SK-N-MC (cell line): Measurements from ENCODE around the gene HOXA4.
A peak's percentile ranks its signal among the peaks of the same experiment; 100 is the strongest.

Experiments used
- DNase-seq: peaks from one replicate; pipeline ENCODE4 v3.0.0-alpha.2; 2011; ENCODE audit warnings: low read depth, low spot score
- H3K27ac ChIP-seq: fragments of 200-600 bp; sonication (generic); 2 replicates; pipeline ENCODE4 v1.5.1; 2016; ENCODE audit warnings: mixed run types
- H3K36me3 ChIP-seq: fragments of 200-600 bp; sonication (generic); 2 replicates; pipeline ENCODE4 v1.6.1; 2017; ENCODE audit warnings: antibody characterized with exemption, low read length, mixed read lengths; ENCODE audit not compliant: insufficient read depth
- H3K4me3 ChIP-seq: fragments of 200-600 bp; sonication (generic); 2 replicates; pipeline ENCODE4 v1.5.1; 2016
- H3K9ac ChIP-seq: fragments of 200-600 bp; sonication (generic); 2 replicates; pipeline ENCODE4 v1.8.0; 2017; ENCODE audit warnings: mixed run types, mixed read lengths; ENCODE audit not compliant: insufficient read length
- H3K9me3 ChIP-seq: fragments of 200-600 bp; sonication (generic); 2 replicates; pipeline ENCODE4 v1.6.1; 2017; ENCODE audit warnings: low read depth, mild to moderate bottlenecking, antibody characterized with exemption, low read length, moderate library complexity, mixed read lengths
- EZH2 ChIP-seq: fragments of 200-600 bp; sonication (generic); IDR thresholded peaks from one replicate; pipeline ENCODE4 v1.6.1; 2017; ENCODE audit warnings: antibody characterized with exemption
- FOXP2 ChIP-seq: optimal IDR thresholded peaks from 2 replicates; pipeline ENCODE3; 2011; ENCODE audit warnings: mild to moderate bottlenecking, moderate library complexity; ENCODE audit not compliant: insufficient read depth; ENCODE audit errors: extremely low read length, control extremely low read depth
- POLR2AphosphoS5 ChIP-seq: IDR thresholded peaks from 2 replicates; pipeline ENCODE4 v1.6.1; 2012; ENCODE audit warnings: mild to moderate bottlenecking, low read depth, low read length, borderline replicate concordance

The HOXA4 gene

DNA sequence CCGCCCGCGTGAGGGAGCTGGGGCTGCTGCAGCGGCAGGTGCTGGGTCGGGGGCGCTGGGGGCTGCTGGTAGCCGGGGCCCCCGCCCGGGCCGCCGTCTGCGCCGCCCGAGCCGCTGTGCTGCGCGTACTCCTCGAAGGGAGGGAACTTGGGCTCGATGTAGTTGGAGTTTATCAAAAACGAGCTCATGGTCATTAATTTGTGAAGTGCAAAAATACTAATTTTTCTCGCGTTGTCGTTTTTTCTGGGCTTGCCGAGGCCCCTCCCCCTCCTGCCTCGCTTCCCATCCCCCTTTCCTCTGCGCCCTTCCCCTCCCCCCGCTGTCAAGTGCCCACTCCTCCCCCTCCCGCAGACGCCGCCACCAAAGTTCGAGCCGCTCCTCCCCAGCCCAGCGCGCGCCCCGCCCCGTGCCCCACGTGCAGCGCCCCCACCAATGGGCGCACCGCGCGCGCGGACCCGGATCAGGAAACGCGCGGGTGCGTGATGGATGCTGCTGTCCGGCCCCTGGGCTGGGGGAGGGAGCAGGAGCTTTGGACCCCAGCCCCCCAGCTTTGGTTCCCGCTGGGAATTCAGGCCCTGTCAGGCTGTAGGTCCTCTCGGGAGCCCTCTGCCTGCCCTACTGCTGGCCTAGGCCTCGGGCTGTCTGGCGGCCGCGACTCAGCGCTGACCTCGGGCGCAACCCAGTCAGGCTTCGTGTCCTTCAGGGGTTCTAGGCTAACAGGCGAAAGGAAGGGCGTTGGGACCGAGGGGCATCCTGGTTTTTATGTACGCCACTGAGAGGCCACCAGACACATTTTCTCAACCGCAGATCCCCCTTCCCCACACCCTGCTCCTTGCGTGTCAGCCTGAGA is at the start of gene HOXA4:
HOXA4 (minus strand) TSS at position 218 of the 850 bp plus-strand sequence; CDS start at position 194, 24 bp downstream.
- DNase-seq: no peak
- H3K4me3 ChIP-seq: peak within 1 kb of the TSS; percentile 87
- no peaks in the 10 kb centered on the region for H3K36me3 ChIP-seq
- H3K9me3 ChIP-seq: no peaks in the 10 kb centered on the region
- peak within 1 kb of the TSS; percentile 66 for H3K9ac ChIP-seq
- H3K27ac ChIP-seq: no peak within 1 kb of the TSS
- no peak; the same call in 1 of the 2 replicates for TF ChIP-seq POLR2AphosphoS5
- TF ChIP-seq EZH2: no peak
- TF ChIP-seq FOXP2: no peak

DNA sequence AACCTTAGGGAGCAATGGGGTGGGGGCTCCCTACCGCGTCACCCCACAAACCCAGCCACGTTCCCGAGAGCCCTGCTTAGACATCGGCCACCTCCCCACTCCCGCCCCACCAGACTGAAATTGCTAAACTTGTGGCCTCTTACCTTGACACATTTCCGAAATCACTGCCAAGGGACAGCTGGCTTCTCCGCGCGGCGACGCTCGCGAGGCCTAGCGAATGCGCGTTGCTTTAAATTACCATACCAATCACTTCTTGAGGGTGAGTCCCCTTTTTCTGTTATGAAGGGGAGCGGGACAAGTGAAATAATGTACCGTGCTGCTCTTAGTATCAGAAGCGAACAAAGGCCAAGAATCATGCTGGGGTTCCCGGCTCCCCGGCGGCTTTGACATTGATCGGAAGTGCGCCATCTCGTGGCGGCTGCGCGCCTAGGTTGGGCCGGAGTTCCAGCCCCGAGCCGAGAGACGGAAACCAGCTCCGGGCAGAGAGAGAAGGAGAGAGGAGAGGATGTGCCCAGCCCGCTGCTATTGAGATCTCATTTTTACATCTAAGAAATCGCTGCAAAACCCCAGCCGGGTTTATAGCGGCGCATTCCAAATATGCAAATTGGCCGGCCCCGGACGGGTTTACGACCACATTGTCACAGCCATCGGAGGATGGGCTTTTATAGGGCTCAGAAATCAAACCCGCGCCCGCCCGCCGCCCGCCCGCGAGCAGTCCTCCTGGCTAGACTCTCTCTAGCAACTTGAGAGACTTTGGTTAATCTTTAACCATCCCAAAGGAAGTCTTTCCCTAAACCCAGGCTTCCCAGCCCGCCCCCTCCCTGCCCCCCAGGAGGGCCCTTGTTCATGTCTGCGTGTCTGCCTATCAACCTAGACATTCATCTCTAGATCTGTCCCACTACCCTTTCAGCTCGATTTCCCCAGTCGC is 49.2 kb upstream of the HOXA4 start:
- no peak overlapping the region for H3K27ac ChIP-seq
- H3K9ac ChIP-seq: peak overlapping the region; percentile 50
- H3K9me3 ChIP-seq: no peaks in the 10 kb centered on the region
- TF ChIP-seq POLR2AphosphoS5 (no peak), FOXP2 (no peak), EZH2 (no peak)
- DNase-seq: no peak
- no peaks in the 10 kb centered on the region for H3K36me3 ChIP-seq
- H3K4me3 ChIP-seq: peak overlapping the region; percentile 66

DNA sequence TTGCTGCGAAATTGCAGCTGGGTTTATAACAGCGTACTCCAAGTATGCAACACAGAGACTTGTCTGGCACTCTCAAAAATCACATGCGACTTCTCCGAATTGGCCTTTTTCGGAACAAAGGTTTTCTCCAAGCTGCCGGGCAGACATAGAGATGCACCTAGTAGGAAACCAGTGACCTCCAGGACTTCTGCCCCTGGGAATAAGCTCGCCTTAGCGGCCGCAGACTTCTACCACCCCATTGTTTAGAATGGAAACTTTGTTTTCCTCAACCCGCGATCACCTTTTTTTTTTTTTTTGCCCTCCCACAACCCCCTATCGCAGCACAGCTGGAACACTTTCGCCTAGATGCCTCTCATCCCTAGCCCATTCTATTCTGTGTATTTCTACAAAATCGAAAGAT is 48.5 kb upstream of the HOXA4 start:
- DNase-seq: no peak
- H3K9ac ChIP-seq: no peak overlapping the region

DNA sequence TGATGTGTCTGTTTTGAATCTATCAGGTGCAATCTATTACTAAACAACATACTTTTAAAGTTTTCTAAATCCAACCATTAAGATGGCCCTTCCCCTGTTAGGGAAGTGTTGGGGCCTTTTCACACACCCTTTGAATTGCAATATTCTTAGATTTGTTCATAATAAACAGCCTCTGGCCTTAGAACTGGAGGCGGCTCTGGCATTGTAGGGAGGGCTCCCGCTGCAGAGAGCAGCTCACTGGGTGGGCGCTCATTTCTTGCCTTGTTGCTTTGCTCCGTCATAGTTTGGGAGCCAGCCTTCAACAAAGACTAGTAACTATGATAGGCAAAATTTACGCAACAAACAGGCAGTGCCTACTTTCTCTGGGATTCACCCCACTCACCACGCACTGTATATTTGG is 47.8 kb upstream of the HOXA4 start:
- no peak for DNase-seq
- H3K9me3 ChIP-seq: no peaks in the 10 kb centered on the region
- no peak overlapping the region for H3K4me3 ChIP-seq
- no peak overlapping the region for H3K27ac ChIP-seq
- no peak overlapping the region for H3K9ac ChIP-seq
- TF ChIP-seq FOXP2: no peak
- TF ChIP-seq EZH2: no peak
- no peak for TF ChIP-seq POLR2AphosphoS5
- H3K36me3 ChIP-seq: no peaks in the 10 kb centered on the region

More for the DNA sequence above, 48.5 kb upstream of the HOXA4 start:
- no peaks in the 10 kb centered on the region for H3K36me3 ChIP-seq
- peak overlapping the region; percentile 66; the same call in 1 of the 2 replicates for H3K4me3 ChIP-seq
- H3K9me3 ChIP-seq: no peaks in the 10 kb centered on the region
- no peak overlapping the region for H3K27ac ChIP-seq
- TF ChIP-seq FOXP2 (no peak), POLR2AphosphoS5 (no peak), EZH2 (no peak)

DNA sequence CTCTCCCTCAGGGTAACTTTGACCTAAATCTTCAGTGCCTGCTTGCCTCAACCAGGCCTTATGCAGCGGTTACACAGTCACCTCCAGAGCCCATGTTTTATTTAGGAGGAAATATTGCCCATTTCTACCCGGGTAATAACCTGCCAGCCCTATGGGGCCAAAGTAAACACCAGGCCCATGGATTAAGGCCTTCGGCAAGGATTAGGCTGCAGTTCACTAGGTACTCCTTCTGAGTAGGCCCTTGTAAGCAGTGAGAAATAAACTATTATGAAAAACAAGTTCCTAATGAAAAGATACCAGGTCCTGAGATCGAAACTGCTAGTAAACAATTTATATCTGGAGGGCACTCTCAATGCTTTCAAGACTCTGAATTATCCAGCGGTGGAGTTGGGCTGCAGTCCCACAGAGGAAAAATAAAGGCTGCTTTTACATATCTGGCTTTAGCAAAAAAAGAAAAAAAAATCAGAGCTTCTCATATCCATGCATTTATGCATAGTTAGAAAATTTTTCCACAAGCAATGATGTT is 47.3 kb upstream of the HOXA4 start:
- Histone ChIP-seq H3K9ac (no peak overlapping the region), H3K4me3 (no peak overlapping the region), H3K9me3 (no peaks in the 10 kb centered on the region), H3K36me3 (no peaks in the 10 kb centered on the region), H3K27ac (no peak overlapping the region)
- no peak for DNase-seq
- TF ChIP-seq FOXP2 (no peak), EZH2 (no peak), POLR2AphosphoS5 (no peak)

DNA sequence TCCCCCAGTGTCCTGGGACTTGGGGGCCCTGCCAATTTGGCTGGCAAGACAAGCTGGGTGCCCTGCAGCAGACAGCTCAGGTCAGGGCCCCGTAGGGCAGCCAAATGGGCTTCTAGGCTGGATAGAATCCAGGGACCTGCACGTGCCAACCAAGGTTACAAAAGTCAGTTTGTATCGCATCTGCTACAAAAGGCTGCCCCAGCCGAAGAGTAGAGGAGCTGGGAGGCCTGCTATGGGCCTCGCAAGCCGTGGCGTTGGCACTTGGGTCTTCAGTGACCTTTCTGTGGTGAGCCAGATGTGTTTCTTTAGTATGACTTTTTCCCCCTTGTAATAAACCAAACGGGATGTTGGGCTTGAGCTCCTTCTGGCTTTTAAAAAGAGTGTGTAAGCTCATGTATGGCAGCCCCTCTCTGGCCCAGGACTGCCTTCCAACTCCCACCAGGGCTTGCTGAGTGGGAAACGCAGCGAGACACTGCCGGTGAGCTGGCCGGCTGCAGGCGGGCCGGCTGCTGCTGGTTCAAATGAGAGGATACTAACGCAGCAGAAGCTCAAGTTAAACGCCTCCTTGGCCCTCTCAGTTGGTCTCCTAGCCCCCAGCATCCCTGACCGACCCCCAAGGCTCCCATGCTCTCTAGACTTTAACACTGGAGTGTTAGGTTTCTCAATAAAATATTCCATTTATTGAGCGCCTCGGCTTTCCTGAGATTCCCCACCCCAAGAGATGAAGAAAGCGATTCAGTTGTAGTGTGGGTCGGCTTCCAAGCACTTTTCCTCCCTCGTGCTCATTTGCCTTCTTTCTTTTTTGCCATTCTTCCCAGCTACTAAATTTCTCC is 46.6 kb upstream of the HOXA4 start:
- Histone ChIP-seq H3K27ac (no peak overlapping the region), H3K9me3 (no peaks in the 10 kb centered on the region), H3K36me3 (no peaks in the 10 kb centered on the region), H3K4me3 (no peak overlapping the region), H3K9ac (no peak overlapping the region)
- TF ChIP-seq EZH2: no peak
- no peak for TF ChIP-seq POLR2AphosphoS5
- TF ChIP-seq FOXP2: no peak
- DNase-seq: no peak

DNA sequence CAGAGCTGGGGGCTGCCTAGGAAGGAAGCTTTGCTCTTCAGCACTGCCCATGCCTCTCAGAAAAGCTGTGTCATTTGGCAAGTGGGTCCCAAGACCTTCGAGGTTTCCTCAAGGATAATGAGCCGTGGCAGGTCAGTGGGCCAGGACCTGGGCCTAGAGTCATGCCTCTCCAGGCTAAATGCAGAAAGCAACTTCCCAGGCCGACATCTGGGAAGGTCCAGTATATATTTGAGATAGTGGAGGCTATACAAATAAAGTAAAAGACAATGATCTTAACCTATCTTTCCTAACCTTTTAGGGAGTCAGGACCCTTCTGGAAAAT is 45.9 kb upstream of the HOXA4 start:
- Histone ChIP-seq H3K9me3 (no peaks in the 10 kb centered on the region), H3K36me3 (no peaks in the 10 kb centered on the region), H3K9ac (no peak overlapping the region), H3K4me3 (no peak overlapping the region), H3K27ac (no peak overlapping the region)
- DNase-seq: no peak
- TF ChIP-seq POLR2AphosphoS5: no peak
- no peak for TF ChIP-seq EZH2
- TF ChIP-seq FOXP2: no peak
